ENCODE measurements around the gene TUB. TPM values are rescaled to one million over a fixed set of nuclear protein-coding genes. Genes with fewer than 3 reads are reported as not detected.

TUB gene
- total RNA-seq, 1 donor: 19.2 TPM

DNA sequence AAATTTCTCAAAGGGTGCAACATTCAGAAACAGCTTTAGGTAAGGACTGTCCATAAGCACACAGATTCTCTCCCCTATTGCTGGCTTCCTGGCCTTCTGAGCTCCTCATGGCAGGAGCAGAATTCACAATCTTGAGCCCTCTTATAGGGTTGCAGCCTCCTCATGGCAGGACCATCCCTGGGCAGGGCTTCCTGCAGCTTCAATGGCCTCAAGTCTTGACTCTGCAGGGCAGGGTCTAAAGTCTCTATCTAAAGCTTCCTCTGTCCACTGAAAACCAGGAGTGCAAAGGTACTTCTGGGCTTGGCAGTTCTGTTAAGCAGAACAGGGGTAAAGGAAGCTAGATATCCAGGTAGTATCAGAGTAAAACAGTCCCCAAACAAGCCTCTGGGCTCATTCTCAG lies 28.7 kb downstream of the TUB start:
- no peak for DNase-seq (ENCODE audit: low read depth)
- TF ChIP-seq, protein P1, sequence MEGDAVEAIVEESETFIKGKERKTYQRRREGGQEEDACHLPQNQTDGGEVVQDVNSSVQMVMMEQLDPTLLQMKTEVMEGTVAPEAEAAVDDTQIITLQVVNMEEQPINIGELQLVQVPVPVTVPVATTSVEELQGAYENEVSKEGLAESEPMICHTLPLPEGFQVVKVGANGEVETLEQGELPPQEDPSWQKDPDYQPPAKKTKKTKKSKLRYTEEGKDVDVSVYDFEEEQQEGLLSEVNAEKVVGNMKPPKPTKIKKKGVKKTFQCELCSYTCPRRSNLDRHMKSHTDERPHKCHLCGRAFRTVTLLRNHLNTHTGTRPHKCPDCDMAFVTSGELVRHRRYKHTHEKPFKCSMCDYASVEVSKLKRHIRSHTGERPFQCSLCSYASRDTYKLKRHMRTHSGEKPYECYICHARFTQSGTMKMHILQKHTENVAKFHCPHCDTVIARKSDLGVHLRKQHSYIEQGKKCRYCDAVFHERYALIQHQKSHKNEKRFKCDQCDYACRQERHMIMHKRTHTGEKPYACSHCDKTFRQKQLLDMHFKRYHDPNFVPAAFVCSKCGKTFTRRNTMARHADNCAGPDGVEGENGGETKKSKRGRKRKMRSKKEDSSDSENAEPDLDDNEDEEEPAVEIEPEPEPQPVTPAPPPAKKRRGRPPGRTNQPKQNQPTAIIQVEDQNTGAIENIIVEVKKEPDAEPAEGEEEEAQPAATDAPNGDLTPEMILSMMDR (IDR thresholded peaks at IDR 0.05; ENCODE audit: insufficient read depth, low read length): no peak
- H3K4me3 ChIP-seq (ENCODE audit: low read depth, low read length): no peak overlapping the region

DNA sequence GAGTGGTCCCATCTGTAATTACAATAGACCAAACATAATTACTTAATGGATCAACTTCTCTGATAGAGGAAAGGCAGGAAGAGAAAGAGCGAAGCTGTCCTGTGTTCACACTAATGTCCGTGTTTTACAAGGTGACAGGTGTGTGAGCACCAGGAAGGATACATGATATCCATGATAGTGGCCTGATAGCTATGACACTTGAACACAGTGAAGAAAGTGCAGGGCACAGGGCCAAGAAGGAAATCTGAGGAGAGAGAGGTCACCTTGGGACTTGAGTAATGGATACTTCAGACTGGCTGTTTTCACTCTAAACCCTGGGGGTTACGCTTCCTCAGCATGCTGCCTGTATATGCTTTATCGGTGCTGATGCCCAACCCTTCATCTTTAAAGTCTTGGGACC lies 29.4 kb downstream of the TUB start:
- DNase-seq (ENCODE audit: low read depth): no peak
- TF ChIP-seq, protein P1 (IDR thresholded peaks at IDR 0.05; ENCODE audit: insufficient read depth, low read length): no peak
- no peak overlapping the region for H3K4me3 ChIP-seq (ENCODE audit: low read depth, low read length)

DNA sequence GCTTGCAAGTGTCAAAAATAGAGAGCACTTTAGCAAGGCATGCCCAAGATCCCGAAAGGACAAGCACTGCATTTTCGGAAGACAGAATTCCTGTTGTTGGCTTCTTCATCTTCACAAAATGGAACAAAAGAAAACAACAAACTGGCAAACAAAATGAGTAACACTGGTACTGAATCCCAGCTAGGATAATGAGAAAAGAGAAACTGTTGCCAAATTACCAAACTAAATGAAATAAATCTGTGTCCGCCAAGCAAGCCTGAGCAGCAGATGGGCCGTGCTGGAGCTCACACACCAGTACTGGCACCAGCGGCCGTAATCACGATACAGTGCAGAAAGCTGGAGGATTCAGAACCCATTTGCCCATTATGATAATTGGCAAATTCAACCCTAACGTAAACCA lies 30.6 kb downstream of the TUB start:
- TF ChIP-seq, protein P1 (IDR thresholded peaks at IDR 0.05; ENCODE audit: insufficient read depth, low read length): no peak
- no peak overlapping the region for H3K4me3 ChIP-seq (ENCODE audit: low read depth, low read length)
- no peak for DNase-seq (ENCODE audit: low read depth)

DNA sequence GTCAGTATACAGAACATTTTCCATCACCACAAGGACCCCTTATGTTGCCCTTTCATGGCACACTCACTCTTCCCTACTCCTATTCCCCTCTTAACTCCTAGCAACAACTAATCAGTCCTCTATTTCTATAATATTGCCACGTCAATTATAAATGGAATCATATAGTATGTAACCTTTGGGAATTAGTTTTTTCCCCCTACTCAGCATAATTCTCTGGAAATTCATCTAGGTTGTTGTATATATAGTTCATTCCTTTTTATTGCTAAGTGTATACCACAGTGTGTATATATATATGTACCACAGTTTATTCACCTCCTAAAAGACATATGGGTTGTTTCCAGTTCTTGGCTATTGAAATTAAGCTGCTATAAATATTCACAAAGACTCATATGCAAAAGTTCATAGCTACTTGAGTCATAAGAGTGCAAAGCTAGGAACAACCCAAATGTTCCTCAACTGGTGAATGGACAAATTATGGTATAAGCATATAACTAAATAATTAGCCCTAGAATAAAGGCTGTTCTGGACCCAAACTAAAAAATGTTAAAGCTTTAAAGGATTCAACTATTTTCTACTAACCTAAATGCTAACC lies 41.3 kb downstream of the TUB start:
- no peak for DNase-seq (ENCODE audit: low read depth)
- H3K4me3 ChIP-seq (ENCODE audit: low read depth, low read length): no peak overlapping the region
- TF ChIP-seq, protein P1 (IDR thresholded peaks at IDR 0.05; ENCODE audit: insufficient read depth, low read length): no peak

DNA sequence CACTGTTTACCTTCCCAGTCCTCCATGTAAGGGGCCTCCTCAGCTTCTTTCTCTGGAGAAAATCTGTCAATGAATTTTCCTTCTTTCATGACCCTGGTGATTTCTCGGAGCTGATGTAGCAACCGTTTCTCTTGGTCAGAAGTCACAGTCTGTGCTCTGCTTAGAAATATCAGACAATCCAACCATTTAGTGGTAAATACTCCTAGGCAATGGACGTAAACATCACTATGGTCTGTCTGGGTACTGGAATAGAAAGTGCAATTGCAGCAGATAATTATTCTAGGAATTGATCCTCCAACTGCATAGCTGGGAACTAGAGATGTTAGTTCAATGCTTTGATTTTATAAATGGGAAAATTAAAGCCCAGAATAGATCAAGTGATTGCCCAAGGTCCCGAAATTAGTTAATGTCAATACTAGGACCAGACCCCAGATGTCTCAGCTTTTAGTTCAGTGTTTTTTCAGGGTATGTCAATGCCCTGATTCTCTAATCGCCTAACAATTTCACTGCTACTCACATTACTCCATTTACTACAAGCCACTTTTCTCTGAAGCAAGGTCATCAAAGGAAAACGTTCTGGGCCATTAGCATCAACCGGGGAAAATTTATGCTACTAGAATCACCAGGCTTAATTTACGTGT lies 45.8 kb downstream of the TUB start:
- H3K4me3 ChIP-seq (ENCODE audit: low read depth, low read length): no peak overlapping the region
- TF ChIP-seq, protein P1 (IDR thresholded peaks at IDR 0.05; ENCODE audit: insufficient read depth, low read length): no peak
- no peak for DNase-seq (ENCODE audit: low read depth)

DNA sequence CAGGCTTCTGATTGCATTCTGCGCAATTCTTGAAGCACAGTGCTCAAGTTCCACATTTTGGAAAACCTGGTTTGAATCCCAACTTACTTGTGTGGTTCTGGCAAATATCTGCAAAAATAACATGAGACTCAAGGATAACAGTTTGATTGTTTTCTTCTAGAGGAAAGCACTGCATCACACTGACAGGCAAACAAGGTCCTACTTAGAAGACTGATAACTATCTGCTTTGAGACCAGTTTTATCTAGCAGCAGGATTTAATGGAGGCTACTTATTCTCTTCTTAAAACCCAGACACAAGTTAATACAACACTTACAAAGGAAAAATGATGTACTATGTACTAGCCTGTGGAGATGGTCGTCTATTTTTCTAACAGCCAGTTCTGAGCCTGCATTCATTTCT lies 46.4 kb downstream of the TUB start:
- no peak overlapping the region for H3K4me3 ChIP-seq (ENCODE audit: low read depth, low read length)
- DNase-seq (ENCODE audit: low read depth): no peak

More for the DNA sequence above, 46.4 kb downstream of the TUB start:
- TF ChIP-seq, protein P1 (IDR thresholded peaks at IDR 0.05; ENCODE audit: insufficient read depth, low read length): no peak

Data from fibroblast of the aortic adventitia (primary cell).